GM23338 (cell line): ENCODE results near the gene MAP3K10. TPM values are rescaled to one million over a fixed set of nuclear protein-coding genes. Genes with fewer than 3 reads are reported as not detected.
A peak's percentile ranks its signal among the peaks of the same experiment; 100 is the strongest.

Experiments
- ATAC-seq: fragments of 200-7000 bp; cut with Tn5 transposase; 3 replicates; pipeline ENCODE4 v1.9.1; 2020
- DNase-seq: peaks from one replicate; pipeline ENCODE4 v3.0.0-alpha.2; 2015; ENCODE audit warnings: low spot score
- H2AFZ ChIP-seq: fragments of 200-600 bp; sonication (generic); 2 replicates; pipeline ENCODE4 v1.8.0; 2016; ENCODE audit warnings: antibody characterized with exemption, mild to moderate bottlenecking, moderate library complexity
- H3F3A ChIP-seq: fragments of 200-600 bp; sonication (generic); replicated peaks from 2 replicates; pipeline ENCODE4 v1.8.0; 2017; ENCODE audit warnings: antibody characterized with exemption, mixed run types, low read depth
- H3K27ac ChIP-seq: fragments of 200-600 bp; sonication (generic); 2 replicates; pipeline ENCODE4 v1.6.1; 2016; ENCODE audit warnings: low read depth
- H3K27me3 ChIP-seq: fragments of 200-600 bp; sonication (generic); 2 replicates; pipeline ENCODE4 v1.8.0; 2016; ENCODE audit warnings: mild to moderate bottlenecking, mixed run types, moderate library complexity; ENCODE audit not compliant: insufficient read depth
- H3K36me3 ChIP-seq: fragments of 200-600 bp; sonication (generic); 2 replicates; pipeline ENCODE4 v1.8.0; 2016; ENCODE audit warnings: mild to moderate bottlenecking; ENCODE audit not compliant: insufficient read depth
- H3K4me1 ChIP-seq: fragments of 200-600 bp; sonication (generic); 2 replicates; pipeline ENCODE4 v1.8.0; 2016; ENCODE audit warnings: mild to moderate bottlenecking, moderate library complexity; ENCODE audit not compliant: insufficient read depth
- H3K4me2 ChIP-seq: fragments of 200-600 bp; sonication (generic); 2 replicates; pipeline ENCODE4 v1.7.1; 2017; ENCODE audit warnings: mixed run types
- H3K4me3 ChIP-seq: fragments of 200-600 bp; sonication (generic); 2 replicates; pipeline ENCODE4 v1.6.1; 2016; ENCODE audit warnings: mixed run types
- H3K79me2 ChIP-seq: fragments of 200-600 bp; sonication (generic); replicated peaks from 2 replicates; pipeline ENCODE4 v1.8.0; 2017; ENCODE audit warnings: mild to moderate bottlenecking; ENCODE audit not compliant: insufficient read depth
- H3K9me2 ChIP-seq: fragments of 200-600 bp; sonication (generic); 2 replicates; pipeline ENCODE4 v1.8.0; 2017; ENCODE audit not compliant: insufficient read depth
- H4K20me1 ChIP-seq: fragments of 200-600 bp; sonication (generic); replicated peaks from 2 replicates; pipeline ENCODE4 v1.8.0; 2017; ENCODE audit warnings: mild to moderate bottlenecking; ENCODE audit not compliant: insufficient read depth
- H3K27ac Mint-ChIP-seq: 2 replicates; pipeline ENCODE4 v1.8.0; 2020; ENCODE audit warnings: inconsistent platforms, mild to moderate bottlenecking, moderate library complexity, mixed read lengths
- H3K27me3 Mint-ChIP-seq: 3 replicates; pipeline ENCODE4 v1.8.0; 2022; ENCODE audit warnings: low read depth, mild to moderate bottlenecking, moderate library complexity, mixed read lengths, inconsistent platforms; ENCODE audit not compliant: insufficient read depth, poor library complexity
- H3K36me3 Mint-ChIP-seq: 3 replicates; pipeline ENCODE4 v1.8.0; 2021; ENCODE audit warnings: low read depth, mild to moderate bottlenecking, inconsistent platforms, moderate library complexity, mixed read lengths
- H3K4me1 Mint-ChIP-seq: 3 replicates; pipeline ENCODE4 v1.8.0; 2020; ENCODE audit warnings: mild to moderate bottlenecking, inconsistent platforms, mixed read lengths
- H3K4me3 Mint-ChIP-seq: 3 replicates; pipeline ENCODE4 v1.8.0; 2021; ENCODE audit warnings: moderate library complexity, mild to moderate bottlenecking, inconsistent platforms, mixed read lengths
- H3K9me3 Mint-ChIP-seq: 3 replicates; pipeline ENCODE4 v1.8.0; 2020; ENCODE audit warnings: moderate library complexity, mild to moderate bottlenecking, inconsistent platforms, mixed read lengths
- polyA plus RNA-seq: library from polyadenylated mRNA; unstranded; fragments of >200 nt; fragmentation: Nextera tagmentation; extraction: Ambion mirVana; gene quantifications from 2 replicates; pipeline ENCODE4 v1.2.1, GENCODE V29; 2016
- total RNA-seq: library from RNA; depleted of rRNA; stranded (reverse); fragments of >200 nt; shearing (Covaris generic); gene quantifications from 2 replicates; pipeline ENCODE4 v1.2.3, GENCODE V29; 2014
- TF ChIP-seq, protein P1 (sequence below), 2 experiments: fragments of 200-600 bp in 1 of 2; sonication (generic) in 1 of 2; conservative IDR thresholded peaks; 2 replicates each; pipeline versions ENCODE4 v1.5.1 to v1.6.1; 2016 to 2017; ENCODE audit warnings: antibody characterized with exemption in 2 of 2, low read depth in 2 of 2, mild to moderate bottlenecking in 2 of 2, moderate library complexity in 1 of 2
- TF ChIP-seq, protein P2 (sequence below): fragments of 250-450 bp; sonication (Bioruptor Pico); IDR thresholded peaks from 2 replicates; pipeline ENCODE4 v1.5.0; 2020; ENCODE audit warnings: mild to moderate bottlenecking, moderate library complexity

Gene MAP3K10
- total and polyA plus RNA-seq, 2 experiments from 2014 or later = 5.9 to 13.7 TPM

DNA sequence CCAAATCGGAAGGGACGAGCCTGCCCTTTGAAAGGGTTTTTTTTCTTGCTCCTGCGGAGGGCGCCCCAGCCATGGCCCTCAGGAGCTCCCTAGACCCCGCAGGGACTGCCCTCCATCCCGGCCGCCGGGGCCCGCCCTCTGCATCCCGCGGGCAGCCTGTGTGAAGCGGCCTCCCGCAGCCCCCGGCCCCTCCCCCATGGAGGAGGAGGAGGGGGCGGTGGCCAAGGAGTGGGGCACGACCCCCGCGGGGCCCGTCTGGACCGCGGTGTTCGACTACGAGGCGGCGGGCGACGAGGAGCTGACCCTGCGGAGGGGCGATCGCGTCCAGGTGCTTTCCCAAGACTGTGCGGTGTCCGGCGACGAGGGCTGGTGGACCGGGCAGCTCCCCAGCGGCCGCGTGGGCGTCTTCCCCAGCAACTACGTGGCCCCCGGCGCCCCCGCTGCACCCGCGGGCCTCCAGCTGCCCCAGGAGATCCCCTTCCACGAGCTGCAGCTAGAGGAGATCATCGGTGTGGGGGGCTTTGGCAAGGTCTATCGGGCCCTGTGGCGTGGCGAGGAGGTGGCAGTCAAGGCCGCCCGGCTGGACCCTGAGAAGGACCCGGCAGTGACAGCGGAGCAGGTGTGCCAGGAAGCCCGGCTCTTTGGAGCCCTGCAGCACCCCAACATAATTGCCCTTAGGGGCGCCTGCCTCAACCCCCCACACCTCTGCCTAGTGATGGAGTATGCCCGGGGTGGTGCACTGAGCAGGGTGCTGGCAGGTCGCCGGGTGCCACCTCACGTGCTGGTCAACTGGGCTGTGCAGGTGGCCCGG, 815 bp downstream of the MAP3K10 start:
- Mint-ChIP-seq H3K4me3 (peak overlapping the region; percentile 61), H3K9me3 (no peaks in the 10 kb centered on the region), H3K27me3 (peaks cover 14% of the 10 kb centered on the region), H3K36me3 (no peaks in the 10 kb centered on the region; the same call in 2 of the 3 replicates), H3K4me1 (peaks cover 15% of the 10 kb centered on the region), H3K27ac (no peak overlapping the region)
- Histone ChIP-seq H3K4me1 (peaks cover 13% of the 10 kb centered on the region), H3K79me2 (no peaks in the 10 kb centered on the region), H3K27ac (no peak overlapping the region), H3F3A (0 out of 2 replicates have a peak, but pooled peaks cover 3% of the 10 kb centered on the region), H3K4me3 (peak overlapping the region; percentile 99), H3K27me3 (no peaks in the 10 kb centered on the region), H4K20me1 (no peaks in the 10 kb centered on the region), H3K9me2 (no peaks in the 10 kb centered on the region), H3K4me2 (peak overlapping the region; percentile 89), H3K36me3 (no peaks in the 10 kb centered on the region), H2AFZ (peak overlapping the region; percentile 43)
- DNase-seq (peak; percentile 85), ATAC-seq (peak; percentile 81)
- TF ChIP-seq, protein P1, sequence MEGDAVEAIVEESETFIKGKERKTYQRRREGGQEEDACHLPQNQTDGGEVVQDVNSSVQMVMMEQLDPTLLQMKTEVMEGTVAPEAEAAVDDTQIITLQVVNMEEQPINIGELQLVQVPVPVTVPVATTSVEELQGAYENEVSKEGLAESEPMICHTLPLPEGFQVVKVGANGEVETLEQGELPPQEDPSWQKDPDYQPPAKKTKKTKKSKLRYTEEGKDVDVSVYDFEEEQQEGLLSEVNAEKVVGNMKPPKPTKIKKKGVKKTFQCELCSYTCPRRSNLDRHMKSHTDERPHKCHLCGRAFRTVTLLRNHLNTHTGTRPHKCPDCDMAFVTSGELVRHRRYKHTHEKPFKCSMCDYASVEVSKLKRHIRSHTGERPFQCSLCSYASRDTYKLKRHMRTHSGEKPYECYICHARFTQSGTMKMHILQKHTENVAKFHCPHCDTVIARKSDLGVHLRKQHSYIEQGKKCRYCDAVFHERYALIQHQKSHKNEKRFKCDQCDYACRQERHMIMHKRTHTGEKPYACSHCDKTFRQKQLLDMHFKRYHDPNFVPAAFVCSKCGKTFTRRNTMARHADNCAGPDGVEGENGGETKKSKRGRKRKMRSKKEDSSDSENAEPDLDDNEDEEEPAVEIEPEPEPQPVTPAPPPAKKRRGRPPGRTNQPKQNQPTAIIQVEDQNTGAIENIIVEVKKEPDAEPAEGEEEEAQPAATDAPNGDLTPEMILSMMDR (conservative IDR thresholded peaks at IDR 0.05; ENCODE audit: low read depth in 2 of 2) = peak in 1 of 2 experiments; percentile 53; a peak in 2 of 4 replicates
- TF ChIP-seq, protein P2, sequence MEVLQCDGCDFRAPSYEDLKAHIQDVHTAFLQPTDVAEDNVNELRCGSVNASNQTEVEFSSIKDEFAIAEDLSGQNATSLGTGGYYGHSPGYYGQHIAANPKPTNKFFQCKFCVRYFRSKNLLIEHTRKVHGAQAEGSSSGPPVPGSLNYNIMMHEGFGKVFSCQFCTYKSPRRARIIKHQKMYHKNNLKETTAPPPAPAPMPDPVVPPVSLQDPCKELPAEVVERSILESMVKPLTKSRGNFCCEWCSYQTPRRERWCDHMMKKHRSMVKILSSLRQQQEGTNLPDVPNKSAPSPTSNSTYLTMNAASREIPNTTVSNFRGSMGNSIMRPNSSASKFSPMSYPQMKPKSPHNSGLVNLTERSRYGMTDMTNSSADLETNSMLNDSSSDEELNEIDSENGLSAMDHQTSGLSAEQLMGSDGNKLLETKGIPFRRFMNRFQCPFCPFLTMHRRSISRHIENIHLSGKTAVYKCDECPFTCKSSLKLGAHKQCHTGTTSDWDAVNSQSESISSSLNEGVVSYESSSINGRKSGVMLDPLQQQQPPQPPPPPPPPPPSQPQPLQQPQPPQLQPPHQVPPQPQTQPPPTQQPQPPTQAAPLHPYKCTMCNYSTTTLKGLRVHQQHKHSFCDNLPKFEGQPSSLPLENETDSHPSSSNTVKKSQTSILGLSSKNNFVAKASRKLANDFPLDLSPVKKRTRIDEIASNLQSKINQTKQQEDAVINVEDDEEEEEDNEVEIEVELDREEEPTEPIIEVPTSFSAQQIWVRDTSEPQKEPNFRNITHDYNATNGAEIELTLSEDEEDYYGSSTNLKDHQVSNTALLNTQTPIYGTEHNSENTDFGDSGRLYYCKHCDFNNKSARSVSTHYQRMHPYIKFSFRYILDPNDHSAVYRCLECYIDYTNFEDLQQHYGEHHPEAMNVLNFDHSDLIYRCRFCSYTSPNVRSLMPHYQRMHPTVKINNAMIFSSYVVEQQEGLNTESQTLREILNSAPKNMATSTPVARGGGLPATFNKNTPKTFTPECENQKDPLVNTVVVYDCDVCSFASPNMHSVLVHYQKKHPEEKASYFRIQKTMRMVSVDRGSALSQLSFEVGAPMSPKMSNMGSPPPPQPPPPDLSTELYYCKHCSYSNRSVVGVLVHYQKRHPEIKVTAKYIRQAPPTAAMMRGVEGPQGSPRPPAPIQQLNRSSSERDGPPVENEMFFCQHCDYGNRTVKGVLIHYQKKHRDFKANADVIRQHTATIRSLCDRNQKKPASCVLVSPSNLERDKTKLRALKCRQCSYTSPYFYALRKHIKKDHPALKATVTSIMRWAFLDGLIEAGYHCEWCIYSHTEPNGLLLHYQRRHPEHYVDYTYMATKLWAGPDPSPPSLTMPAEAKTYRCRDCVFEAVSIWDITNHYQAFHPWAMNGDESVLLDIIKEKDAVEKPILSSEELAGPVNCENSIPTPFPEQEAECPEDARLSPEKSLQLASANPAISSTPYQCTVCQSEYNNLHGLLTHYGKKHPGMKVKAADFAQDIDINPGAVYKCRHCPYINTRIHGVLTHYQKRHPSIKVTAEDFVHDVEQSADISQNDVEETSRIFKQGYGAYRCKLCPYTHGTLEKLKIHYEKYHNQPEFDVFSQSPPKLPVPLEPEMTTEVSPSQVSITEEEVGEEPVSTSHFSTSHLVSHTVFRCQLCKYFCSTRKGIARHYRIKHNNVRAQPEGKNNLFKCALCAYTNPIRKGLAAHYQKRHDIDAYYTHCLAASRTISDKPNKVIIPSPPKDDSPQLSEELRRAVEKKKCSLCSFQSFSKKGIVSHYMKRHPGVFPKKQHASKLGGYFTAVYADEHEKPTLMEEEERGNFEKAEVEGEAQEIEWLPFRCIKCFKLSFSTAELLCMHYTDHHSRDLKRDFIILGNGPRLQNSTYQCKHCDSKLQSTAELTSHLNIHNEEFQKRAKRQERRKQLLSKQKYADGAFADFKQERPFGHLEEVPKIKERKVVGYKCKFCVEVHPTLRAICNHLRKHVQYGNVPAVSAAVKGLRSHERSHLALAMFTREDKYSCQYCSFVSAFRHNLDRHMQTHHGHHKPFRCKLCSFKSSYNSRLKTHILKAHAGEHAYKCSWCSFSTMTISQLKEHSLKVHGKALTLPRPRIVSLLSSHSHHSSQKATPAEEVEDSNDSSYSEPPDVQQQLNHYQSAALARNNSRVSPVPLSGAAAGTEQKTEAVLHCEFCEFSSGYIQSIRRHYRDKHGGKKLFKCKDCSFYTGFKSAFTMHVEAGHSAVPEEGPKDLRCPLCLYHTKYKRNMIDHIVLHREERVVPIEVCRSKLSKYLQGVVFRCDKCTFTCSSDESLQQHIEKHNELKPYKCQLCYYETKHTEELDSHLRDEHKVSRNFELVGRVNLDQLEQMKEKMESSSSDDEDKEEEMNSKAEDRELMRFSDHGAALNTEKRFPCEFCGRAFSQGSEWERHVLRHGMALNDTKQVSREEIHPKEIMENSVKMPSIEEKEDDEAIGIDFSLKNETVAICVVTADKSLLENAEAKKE = no peak
